Panc1 (cell line): ENCODE data around the gene RYR3. TPM values are rescaled to one million over a fixed set of nuclear protein-coding genes. Genes with fewer than 3 reads are reported as not detected.

Source experiments
- ATAC-seq: fragments of 200-7000 bp; cut with Tn5 transposase; 2 replicates; pipeline ENCODE4 v1.9.1; 2020; ENCODE audit warnings: mild to moderate bottlenecking, moderate library complexity
- BruUV-seq: library from RNA; stranded (reverse); fragments of 400-500 nt; replicated peaks from 2 replicates; lab custom pipeline; 2021; lab: Mats Ljungman, UMichigan
- CTCF ChIA-PET: fragments of 300-600 bp; sonication (Branson Sonifier 250); formaldehyde crosslinking; loops from one replicate; lab custom pipeline; 2022; ENCODE audit warnings: antibody characterized with exemption; lab: Charles Lee
- POLR2A ChIA-PET: fragments of 300-600 bp; sonication (Branson Sonifier 250); formaldehyde crosslinking; loops from one replicate; lab custom pipeline; 2022; ENCODE audit warnings: antibody characterized with exemption; lab: Charles Lee
- DNase-seq: peaks from one replicate; pipeline ENCODE4 v3.0.0-alpha.2; 2010; ENCODE audit warnings: low read depth, low spot score
- H3K27ac ChIP-seq: 2 replicates; pipeline ENCODE4 v1.5.1; 2011; ENCODE audit warnings: mild to moderate bottlenecking, low read length, inconsistent platforms
- H3K27me3 ChIP-seq: fragments of 200-500 bp; sonication (Bioruptor generic); 2 replicates; pipeline ENCODE4 v1.6.0; 2014; ENCODE audit warnings: low read length, inconsistent platforms; ENCODE audit not compliant: control insufficient read depth, insufficient read depth
- H3K36me3 ChIP-seq: fragments of 200-500 bp; sonication (Bioruptor generic); 2 replicates; pipeline ENCODE4 v1.5.1; 2014; ENCODE audit warnings: inconsistent platforms, mild to moderate bottlenecking, low read length, moderate library complexity; ENCODE audit not compliant: control insufficient read depth, insufficient read depth
- H3K4me1 ChIP-seq: 2 replicates; pipeline ENCODE4 v1.5.1; 2011; ENCODE audit warnings: inconsistent platforms, mild to moderate bottlenecking, low read length, moderate library complexity; ENCODE audit not compliant: control insufficient read depth, insufficient read depth
- H3K4me3 ChIP-seq, 2 experiments: 2 replicates each; pipeline ENCODE4 v1.5.1; 2011 to 2012; ENCODE audit warnings: low read depth in 2 of 2, low read length in 2 of 2, mild to moderate bottlenecking in 2 of 2, inconsistent platforms in 1 of 2, moderate library complexity in 1 of 2
- H3K9me3 ChIP-seq: fragments of 200-500 bp; sonication (Bioruptor generic); 2 replicates; pipeline ENCODE4 v1.5.1; 2014; ENCODE audit warnings: low read depth, mild to moderate bottlenecking, inconsistent platforms, low read length, moderate library complexity; ENCODE audit not compliant: control insufficient read depth, insufficient read depth
- POLR2AphosphoS5 ChIP-seq: IDR thresholded peaks from 2 replicates; pipeline ENCODE4 v1.6.1; 2012; ENCODE audit warnings: mild to moderate bottlenecking, low read depth, low read length, moderate library complexity
- SIN3A ChIP-seq: IDR thresholded peaks from 2 replicates; pipeline ENCODE4 v1.6.1; 2012; ENCODE audit warnings: low read depth, mild to moderate bottlenecking, low read length, moderate library complexity, borderline replicate concordance; ENCODE audit not compliant: insufficient read depth
- TCF7L2 ChIP-seq: IDR thresholded peaks from 2 replicates; pipeline ENCODE4 v1.6.1; 2011; ENCODE audit warnings: mild to moderate bottlenecking, low read depth, low read length, inconsistent platforms
- in situ Hi-C: cut with HindIII; loops from 2 replicates; pipeline ENCODE4 v1.10.0; 2016; ENCODE audit warnings: low sequenced_read_pairs, low pct_unique_long_range_greater_than_20kb
- intact Hi-C: fragments of 100-400 bp; cut with micrococcal nuclease; formaldehyde crosslinking; loops from one replicate; pipeline ENCODE4 v1.10.0; 2022; ENCODE audit not compliant: unreplicated experiment
- total RNA-seq: library from RNA; stranded (reverse); gene quantifications from one replicate; pipeline ENCODE4 v1.2.1, GENCODE V29; 2021; ENCODE audit not compliant: unreplicated experiment
- TF ChIP-seq, protein P1 (sequence below): fragments of 450-650 bp; IDR thresholded peaks from 2 replicates; pipeline ENCODE4 v1.5.1; 2017; ENCODE audit warnings: mild to moderate bottlenecking
- TF ChIP-seq, protein P2 (sequence below), 2 experiments: IDR thresholded peaks; 2 replicates each; pipeline ENCODE4 v1.6.1; 2011 to 2012; ENCODE audit warnings: low read depth in 2 of 2, control low read depth in 1 of 2, low read length in 1 of 2, mild to moderate bottlenecking in 1 of 2, moderate library complexity in 1 of 2; ENCODE audit not compliant: insufficient read depth in 1 of 2

Gene RYR3
- total RNA-seq, 1 experiment from 2014 or later = not detected

DNA sequence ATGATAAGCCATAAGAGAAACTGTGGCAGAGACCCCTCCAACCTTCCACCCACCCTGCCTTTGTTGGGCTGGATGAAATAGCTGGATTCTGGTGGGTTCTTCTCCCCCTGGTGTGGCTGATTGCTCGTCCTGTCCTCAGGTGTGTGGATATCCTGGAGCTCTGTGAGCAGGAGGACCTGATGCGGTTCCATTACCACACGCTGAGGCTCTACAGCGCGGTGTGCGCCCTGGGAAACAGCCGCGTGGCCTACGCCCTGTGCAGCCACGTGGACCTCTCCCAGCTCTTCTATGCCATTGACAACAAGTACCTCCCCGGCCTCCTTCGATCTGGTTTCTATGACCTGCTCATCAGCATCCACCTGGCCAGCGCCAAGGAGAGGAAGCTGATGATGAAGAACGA is 351.2 kb downstream of the RYR3 start:
- CTCF ChIA-PET = no interaction called here

DNA sequence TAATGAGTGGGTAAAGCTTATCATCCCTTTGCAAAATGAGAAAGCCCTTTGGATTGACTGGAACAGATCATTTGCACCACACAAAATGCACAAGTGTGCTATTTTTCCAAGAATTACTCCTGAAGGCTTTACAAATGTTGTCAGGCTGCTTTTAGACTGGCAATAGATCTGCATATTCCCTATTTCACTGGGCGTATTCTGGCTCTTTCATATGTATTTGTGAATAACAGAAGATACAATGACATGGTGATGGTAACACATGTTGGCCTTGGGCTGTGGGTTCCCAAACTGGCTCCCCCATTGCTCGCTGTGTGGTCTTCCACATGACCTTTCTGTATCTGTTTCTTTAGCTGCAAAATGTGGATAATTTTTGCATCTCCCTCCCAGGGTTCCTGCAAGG is 354.2 kb downstream of the RYR3 start:
- Histone ChIP-seq H3K27me3 (no peaks in the 10 kb centered on the region; the same call in 1 of the 2 replicates), H3K4me3 (no peak overlapping the region), H3K9me3 (no peaks in the 10 kb centered on the region), H3K36me3 (no peaks in the 10 kb centered on the region), H3K4me1 (no peaks in the 10 kb centered on the region), H3K27ac (no peak overlapping the region)
- intact Hi-C loops = no loop called here
- POLR2A ChIA-PET = no interaction called here
- TF ChIP-seq, protein P1, sequence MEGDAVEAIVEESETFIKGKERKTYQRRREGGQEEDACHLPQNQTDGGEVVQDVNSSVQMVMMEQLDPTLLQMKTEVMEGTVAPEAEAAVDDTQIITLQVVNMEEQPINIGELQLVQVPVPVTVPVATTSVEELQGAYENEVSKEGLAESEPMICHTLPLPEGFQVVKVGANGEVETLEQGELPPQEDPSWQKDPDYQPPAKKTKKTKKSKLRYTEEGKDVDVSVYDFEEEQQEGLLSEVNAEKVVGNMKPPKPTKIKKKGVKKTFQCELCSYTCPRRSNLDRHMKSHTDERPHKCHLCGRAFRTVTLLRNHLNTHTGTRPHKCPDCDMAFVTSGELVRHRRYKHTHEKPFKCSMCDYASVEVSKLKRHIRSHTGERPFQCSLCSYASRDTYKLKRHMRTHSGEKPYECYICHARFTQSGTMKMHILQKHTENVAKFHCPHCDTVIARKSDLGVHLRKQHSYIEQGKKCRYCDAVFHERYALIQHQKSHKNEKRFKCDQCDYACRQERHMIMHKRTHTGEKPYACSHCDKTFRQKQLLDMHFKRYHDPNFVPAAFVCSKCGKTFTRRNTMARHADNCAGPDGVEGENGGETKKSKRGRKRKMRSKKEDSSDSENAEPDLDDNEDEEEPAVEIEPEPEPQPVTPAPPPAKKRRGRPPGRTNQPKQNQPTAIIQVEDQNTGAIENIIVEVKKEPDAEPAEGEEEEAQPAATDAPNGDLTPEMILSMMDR = no peak
- TF ChIP-seq SIN3A (no peak), TCF7L2 (no peak), POLR2AphosphoS5 (no peak)
- TF ChIP-seq, protein P2, sequence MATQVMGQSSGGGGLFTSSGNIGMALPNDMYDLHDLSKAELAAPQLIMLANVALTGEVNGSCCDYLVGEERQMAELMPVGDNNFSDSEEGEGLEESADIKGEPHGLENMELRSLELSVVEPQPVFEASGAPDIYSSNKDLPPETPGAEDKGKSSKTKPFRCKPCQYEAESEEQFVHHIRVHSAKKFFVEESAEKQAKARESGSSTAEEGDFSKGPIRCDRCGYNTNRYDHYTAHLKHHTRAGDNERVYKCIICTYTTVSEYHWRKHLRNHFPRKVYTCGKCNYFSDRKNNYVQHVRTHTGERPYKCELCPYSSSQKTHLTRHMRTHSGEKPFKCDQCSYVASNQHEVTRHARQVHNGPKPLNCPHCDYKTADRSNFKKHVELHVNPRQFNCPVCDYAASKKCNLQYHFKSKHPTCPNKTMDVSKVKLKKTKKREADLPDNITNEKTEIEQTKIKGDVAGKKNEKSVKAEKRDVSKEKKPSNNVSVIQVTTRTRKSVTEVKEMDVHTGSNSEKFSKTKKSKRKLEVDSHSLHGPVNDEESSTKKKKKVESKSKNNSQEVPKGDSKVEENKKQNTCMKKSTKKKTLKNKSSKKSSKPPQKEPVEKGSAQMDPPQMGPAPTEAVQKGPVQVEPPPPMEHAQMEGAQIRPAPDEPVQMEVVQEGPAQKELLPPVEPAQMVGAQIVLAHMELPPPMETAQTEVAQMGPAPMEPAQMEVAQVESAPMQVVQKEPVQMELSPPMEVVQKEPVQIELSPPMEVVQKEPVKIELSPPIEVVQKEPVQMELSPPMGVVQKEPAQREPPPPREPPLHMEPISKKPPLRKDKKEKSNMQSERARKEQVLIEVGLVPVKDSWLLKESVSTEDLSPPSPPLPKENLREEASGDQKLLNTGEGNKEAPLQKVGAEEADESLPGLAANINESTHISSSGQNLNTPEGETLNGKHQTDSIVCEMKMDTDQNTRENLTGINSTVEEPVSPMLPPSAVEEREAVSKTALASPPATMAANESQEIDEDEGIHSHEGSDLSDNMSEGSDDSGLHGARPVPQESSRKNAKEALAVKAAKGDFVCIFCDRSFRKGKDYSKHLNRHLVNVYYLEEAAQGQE (IDR thresholded peaks at IDR 0.05; ENCODE audit: insufficient read depth in 1 of 2, low read depth in 2 of 2, low read length in 1 of 2) = no peak
- ATAC-seq (no peak), DNase-seq (no peak)
- in situ Hi-C loops = no loop called here
- CTCF ChIA-PET = no interaction called here
- BruUV-seq = no TSS peak

More for the DNA sequence above, 351.2 kb downstream of the RYR3 start:
- TF ChIP-seq SIN3A (no peak), POLR2AphosphoS5 (no peak), TCF7L2 (no peak)
- TF ChIP-seq, protein P2 (IDR thresholded peaks at IDR 0.05; ENCODE audit: insufficient read depth in 1 of 2, low read depth in 2 of 2, low read length in 1 of 2) = no peak
- TF ChIP-seq, protein P1 = no peak
- in situ Hi-C loops (no loop called here), intact Hi-C loops (no loop called here)
- no peak for DNase-seq
- no peak for ATAC-seq
- Histone ChIP-seq H3K4me1 (no peaks in the 10 kb centered on the region), H3K4me3 (no peak overlapping the region), H3K27ac (no peak overlapping the region), H3K9me3 (no peaks in the 10 kb centered on the region), H3K27me3 (no peaks in the 10 kb centered on the region; the same call in 1 of the 2 replicates), H3K36me3 (no peaks in the 10 kb centered on the region)
- no TSS peak for BruUV-seq
- POLR2A ChIA-PET = interaction anchor here (0.7 kb wide), 1 partner anchor 904 kb away, joined by 3 read pairs; no protein-coding TSS in a partner anchor
